HepG2 (cell line): ENCODE results near the gene ATG13. TPM values are rescaled to one million over a fixed set of nuclear protein-coding genes. Genes with fewer than 3 reads are reported as not detected.

ENCODE experiments used
- ARID4A ChIP-seq: sonication (generic); formaldehyde crosslinking; IDR thresholded peaks from 2 replicates; pipeline ENCODE4 v1.5.0; 2020; ENCODE audit warnings: mild to moderate bottlenecking, missing genetic modification reagents, borderline replicate concordance
- FOXC1 ChIP-seq: sonication (generic); formaldehyde crosslinking; IDR thresholded peaks from 2 replicates; pipeline ENCODE4 v1.8.0; 2022; ENCODE audit warnings: mild to moderate bottlenecking, missing genetic modification reagents, borderline replicate concordance
- HMGXB3 ChIP-seq: sonication (generic); formaldehyde crosslinking; IDR thresholded peaks from 2 replicates; pipeline ENCODE4 v1.4.0; 2020; ENCODE audit warnings: missing genetic modification reagents, borderline replicate concordance
- IRF9 ChIP-seq: sonication (generic); formaldehyde crosslinking; IDR thresholded peaks from 2 replicates; pipeline ENCODE4 v1.8.0; 2022; ENCODE audit warnings: missing genetic modification reagents, mild to moderate bottlenecking, borderline replicate concordance
- MAFK ChIP-seq, 2 experiments: IDR thresholded peaks in 1 of 2; conservative IDR thresholded peaks in 1 of 2; 2 replicates each; pipeline ENCODE4 v1.6.1; 2011; ENCODE audit warnings: improper control_type of control experiment in 2 of 2, low read length in 2 of 2
- MEIS1 ChIP-seq: sonication (generic); formaldehyde crosslinking; IDR thresholded peaks from 2 replicates; pipeline ENCODE4 v1.9.0; 2021; ENCODE audit warnings: mild to moderate bottlenecking, missing genetic modification reagents, moderate library complexity, borderline replicate concordance
- MTF1 ChIP-seq: sonication (generic); formaldehyde crosslinking; IDR thresholded peaks from 2 replicates; pipeline ENCODE4 v1.5.0; 2020; ENCODE audit warnings: missing genetic modification reagents
- SP140L ChIP-seq: sonication (generic); formaldehyde crosslinking; IDR thresholded peaks from 2 replicates; pipeline ENCODE4 v1.4.0; 2020; ENCODE audit warnings: missing genetic modification reagents, borderline replicate concordance
- THYN1 ChIP-seq: sonication (generic); formaldehyde crosslinking; IDR thresholded peaks from 2 replicates; pipeline ENCODE4 v1.8.1; 2023; ENCODE audit warnings: low read depth, mild to moderate bottlenecking, moderate library complexity, missing genetic modification reagents, borderline replicate concordance
- U2AF1 ChIP-seq: fragments of 200-400 bp; formaldehyde crosslinking; optimal IDR thresholded peaks from 2 replicates; pipeline ENCODE3; 2017; ENCODE audit warnings: mild to moderate bottlenecking, low read depth, low read length
- ZBTB37 ChIP-seq: sonication (generic); formaldehyde crosslinking; IDR thresholded peaks from 2 replicates; pipeline ENCODE4 v1.4.0; 2020; ENCODE audit warnings: mild to moderate bottlenecking, missing genetic modification reagents
- ZMYM2 ChIP-seq: sonication (generic); formaldehyde crosslinking; IDR thresholded peaks from 2 replicates; pipeline ENCODE4 v1.8.0; 2022; ENCODE audit warnings: mild to moderate bottlenecking, missing genetic modification reagents
- ZNF292 ChIP-seq: sonication (generic); formaldehyde crosslinking; IDR thresholded peaks from 2 replicates; pipeline ENCODE4 v1.8.1; 2022; ENCODE audit warnings: mild to moderate bottlenecking, low read depth, missing genetic modification reagents, borderline replicate concordance
- ZNF7 ChIP-seq: IDR thresholded peaks from 2 replicates; pipeline ENCODE4 v1.6.1; 2016; ENCODE audit warnings: missing biosample characterization, missing genetic modification reagents
- ZNF780A ChIP-seq: sonication (generic); formaldehyde crosslinking; IDR thresholded peaks from 2 replicates; pipeline ENCODE4 v1.8.0; 2022; ENCODE audit warnings: mild to moderate bottlenecking, missing genetic modification reagents, moderate library complexity
- ZNF816 ChIP-seq: sonication (generic); formaldehyde crosslinking; IDR thresholded peaks from 2 replicates; pipeline ENCODE4 v1.8.0; 2022; ENCODE audit warnings: missing genetic modification reagents, mild to moderate bottlenecking, borderline replicate concordance
- polyA plus RNA-seq, 8 experiments: library from polyadenylated mRNA; depleted of rRNA in 3 of 8; stranded (reverse) in 7 of 8; unstranded in 1 of 8; fragments of >200 nt; fragmentation: Illumina TruSeq in 4 of 8; extraction: Trizol in 4 of 8; gene quantifications; 2 replicates each; pipeline versions ENCODE4 v1.2.1 to v1.2.3, GENCODE V29; 2011 to 2016; ENCODE audit warnings: low read depth in 4 of 8, missing spikeins in 1 of 8, mixed read lengths in 1 of 8; ENCODE audit not compliant: insufficient read depth in 1 of 8
- total RNA-seq, 5 experiments: library from RNA; depleted of rRNA; stranded (reverse); fragments of >200 nt; fragmentation: Illumina TruSeq; extraction: Trizol; gene quantifications; 2 replicates each; pipeline ENCODE4 v1.2.3, GENCODE V29; 2016; ENCODE audit warnings: low read depth in 1 of 5

Gene ATG13
- total and polyA plus RNA-seq, 2 of the 13 experiments (the other 11 are each of a cell fraction or from before 2014, with no cell fraction given): 55.0 to 77.3 TPM

- TF ChIP-seq ARID4A (peak; percentile 97), ZNF780A (CRISPR knock-in tag) (no peak; the same call in 1 of the 2 replicates), MTF1 (CRISPR knock-in tag) (no peak), SP140L (CRISPR knock-in tag) (no peak), ZNF816 (CRISPR knock-in tag) (peak; percentile 22; the same call in 1 of the 2 replicates), ZMYM2 (CRISPR knock-in tag) (no peak), MAFK (conservative IDR thresholded peaks at IDR 0.05 in 1 of 2, IDR thresholded peaks at IDR 0.05 in 1 of 2; ENCODE audit: low read length in 2 of 2) (no peak), MEIS1 (CRISPR knock-in tag) (peak; percentile 90; the same call in 1 of the 2 replicates), U2AF1 (peak; percentile 66), THYN1 (CRISPR knock-in tag) (no peak), HMGXB3 (CRISPR knock-in tag) (peak; percentile 47; the same call in 1 of the 2 replicates), ZNF292 (CRISPR knock-in tag) (no peak), ZNF7 (CRISPR knock-in tag) (0 out of 2 replicates have a peak, but pooled peaks have one; percentile 17), FOXC1 (peak; percentile 39; the same call in 1 of the 2 replicates), IRF9 (CRISPR knock-in tag) (no peak), ZBTB37 (no peak)
Measured at GRCh38 chr11:46700241-46701077, 83.1 kb downstream of the ATG13 start, which contains the start of the genes ARHGAP1 and ZNF408 (continued).
